Naive thymus-derived CD4-positive, alpha-beta T cell (primary cell): Measurements from ENCODE around the gene IGSF6. TPM values are rescaled to one million over a fixed set of nuclear protein-coding genes. Genes with fewer than 3 reads are reported as not detected.
"Not testable (repeated sequence)": the region's sequence is repeated elsewhere in the genome, so short reads cannot be mapped to it uniquely, and the experiment has no call there.

Experiments
- ATAC-seq: fragments of 150-1000 bp; cut with Tn5 transposase; 2 replicates; pipeline ENCODE4 v1.10.0; 2021; ENCODE audit warnings: mild to moderate bottlenecking, moderate library complexity
- CTCF ChIA-PET: fragments of 350-600 bp; sonication (Branson Sonifier 250); formaldehyde crosslinking; loops from one replicate; lab custom pipeline; 2021; ENCODE audit warnings: antibody characterized with exemption; lab: Charles Lee
- POLR2A ChIA-PET: fragments of 350-600 bp; sonication (Branson Sonifier 250); formaldehyde crosslinking; loops from one replicate; lab custom pipeline; 2021; ENCODE audit warnings: antibody characterized with exemption, inconsistent platforms; lab: Charles Lee
- DNase-seq, 9 donors: peaks; one replicate each; pipeline versions ENCODE4 v3.0.0 to v3.0.0-alpha.2; 2020 to 2022; ENCODE audit warnings: mixed read lengths in 1 of 9
- H3K27ac ChIP-seq: one replicate; pipeline ENCODE4 v1.7.0; 2013; ENCODE audit warnings: mild to moderate bottlenecking, low read depth, low read length, moderate library complexity
- H3K27me3 ChIP-seq, 2 donors: one replicate each; pipeline ENCODE4 v1.7.0; 2013; ENCODE audit warnings: low read length in 2 of 2, mild to moderate bottlenecking in 2 of 2, moderate library complexity in 2 of 2; ENCODE audit not compliant: control insufficient read depth in 2 of 2, insufficient read depth in 2 of 2
- H3K36me3 ChIP-seq, 3 experiments: 1 replicate in 2 of 3; 2 replicates in 1 of 3; pipeline ENCODE4 v1.7.0; 2013; ENCODE audit warnings: low read length in 3 of 3, mild to moderate bottlenecking in 3 of 3, moderate library complexity in 1 of 3; ENCODE audit not compliant: insufficient read depth in 3 of 3, control insufficient read depth in 2 of 3
- H3K4me1 ChIP-seq, 2 donors: one replicate each; pipeline ENCODE4 v1.7.0; 2013; ENCODE audit warnings: low read length in 2 of 2, mild to moderate bottlenecking in 2 of 2, moderate library complexity in 1 of 2; ENCODE audit not compliant: control insufficient read depth in 2 of 2, insufficient read depth in 2 of 2
- H3K4me3 ChIP-seq: 2 replicates; pipeline ENCODE4 v1.7.0; 2013; ENCODE audit warnings: mild to moderate bottlenecking, low read length
- H3K9me3 ChIP-seq, 3 experiments: 1 replicate in 2 of 3; 2 replicates in 1 of 3; pipeline ENCODE4 v1.7.0; 2013; ENCODE audit warnings: low read length in 3 of 3; ENCODE audit not compliant: control insufficient read depth in 2 of 3
- H3K27ac Mint-ChIP-seq, 9 donors: one replicate each; pipeline ENCODE4 v1.8.0; 2020 to 2022; ENCODE audit warnings: mixed read lengths in 9 of 9, mild to moderate bottlenecking in 8 of 9, moderate library complexity in 5 of 9, inconsistent platforms in 2 of 9
- H3K27me3 Mint-ChIP-seq, 5 donors: one replicate each; pipeline ENCODE4 v1.8.0; 2021 to 2022; ENCODE audit warnings: mixed read lengths in 5 of 5, mild to moderate bottlenecking in 1 of 5
- H3K36me3 Mint-ChIP-seq, 5 donors: one replicate each; pipeline ENCODE4 v1.8.0; 2020 to 2022; ENCODE audit warnings: mixed read lengths in 5 of 5, mild to moderate bottlenecking in 3 of 5, inconsistent platforms in 1 of 5
- H3K4me1 Mint-ChIP-seq, 7 donors: one replicate each; pipeline ENCODE4 v1.8.0; 2020 to 2022; ENCODE audit warnings: mixed read lengths in 7 of 7, mild to moderate bottlenecking in 3 of 7, inconsistent platforms in 1 of 7
- H3K4me3 Mint-ChIP-seq, 10 donors: one replicate each; pipeline ENCODE4 v1.8.0; 2020 to 2022; ENCODE audit warnings: mild to moderate bottlenecking in 10 of 10, mixed read lengths in 10 of 10, moderate library complexity in 6 of 10, inconsistent platforms in 2 of 10
- H3K9me3 Mint-ChIP-seq, 11 donors: one replicate each; pipeline ENCODE4 v1.8.0; 2020 to 2022; ENCODE audit warnings: mixed read lengths in 11 of 11, mild to moderate bottlenecking in 4 of 11, inconsistent platforms in 1 of 11, moderate library complexity in 1 of 11
- intact Hi-C, 2 donors: fragments of 100-400 bp; cut with micrococcal nuclease; formaldehyde crosslinking; loops; one replicate each; pipeline ENCODE4 v1.15.1; 2023
- polyA plus RNA-seq, 2 donors: library from polyadenylated mRNA; unstranded; fragments of 300-500 nt; fragmentation: Illumina TruSeq; gene quantifications; one replicate each; pipeline ENCODE4 v1.2.3, GENCODE V29; 2021
- total RNA-seq, 6 experiments: library from RNA in 5 of 6; stranded (reverse) in 5 of 6; gene quantifications; 1 replicate in 5 of 6; 2 replicates in 1 of 6; pipeline ENCODE4 v1.2.3 and lab custom pipeline; 2021 to 2026

IGSF6 gene, protein sequence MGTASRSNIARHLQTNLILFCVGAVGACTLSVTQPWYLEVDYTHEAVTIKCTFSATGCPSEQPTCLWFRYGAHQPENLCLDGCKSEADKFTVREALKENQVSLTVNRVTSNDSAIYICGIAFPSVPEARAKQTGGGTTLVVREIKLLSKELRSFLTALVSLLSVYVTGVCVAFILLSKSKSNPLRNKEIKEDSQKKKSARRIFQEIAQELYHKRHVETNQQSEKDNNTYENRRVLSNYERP
- total RNA-seq (10 to 100 TPM in 1 of 5 experiments, 1 to 10 TPM in 3, under 1 TPM in 1; 0.94 to 25.7 (median 2.7) TPM), polyA plus RNA-seq (under 1 TPM; 0.33 to 0.41 TPM), total RNA-seq (lab: John Stamatoyannopoulos, UW) (not detected)

DNA sequence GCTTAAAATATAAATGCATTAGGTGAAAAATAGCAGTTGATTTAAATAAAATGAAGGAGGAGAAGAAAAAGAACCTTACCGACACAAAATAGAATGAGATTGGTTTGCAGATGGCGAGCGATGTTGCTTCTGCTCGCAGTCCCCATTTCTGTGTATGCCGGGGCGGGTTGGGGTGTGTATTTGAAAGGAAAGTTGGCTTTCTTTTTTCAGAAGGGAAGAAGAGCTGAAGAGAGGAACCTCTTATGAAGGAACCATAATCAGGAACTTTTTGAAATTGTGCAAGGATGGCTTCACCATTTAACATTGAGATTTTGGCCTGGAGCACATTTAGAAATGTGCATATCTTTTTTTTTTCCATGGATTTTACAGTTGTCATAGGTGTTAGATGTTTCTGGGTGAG, at the start of gene IGSF6:
Gene IGSF6, minus strand, starts transcription at position 156 of the 400 bp plus-strand sequence. Its CDS starts 10 bp downstream, at position 146.
- ATAC-seq, result peak; percentile 34
- no peaks in the 10 kb centered on the region for H3K9me3 Mint-ChIP-seq
- POLR2A ChIA-PET, result interaction anchor here (0.9 kb wide), 1 partner anchor 85 kb away, joined by 3 read pairs; no protein-coding TSS in a partner anchor
- Histone ChIP-seq H3K4me1 (peaks cover 19 to 29% of the 10 kb centered on the region in 2 donors), H3K4me3 (no peak within 1 kb of the TSS), H3K27me3 (no peaks in the 10 kb centered on the region), H3K9me3 (no peaks in the 10 kb centered on the region), H3K27ac (no peak within 1 kb of the TSS), H3K36me3 (peaks cover 0 to 15% (median 6%) of the 10 kb centered on the region in 3 experiments)
- peak within 1 kb of the TSS in 3 of 9 donors; percentile 25 to 42 (median 33) for H3K27ac Mint-ChIP-seq
- CTCF ChIA-PET, result no interaction called here
- DNase-seq, result no peak
- peaks cover 12 to 51% (median 36%) of the 10 kb centered on the region in 7 donors for H3K4me1 Mint-ChIP-seq
- intact Hi-C loops, result no loop called here
- no peak within 1 kb of the TSS for H3K4me3 Mint-ChIP-seq
- no peaks in the 10 kb centered on the region for H3K27me3 Mint-ChIP-seq
- H3K36me3 Mint-ChIP-seq, result peaks cover 0 to 9% (median 3%) of the 10 kb centered on the region in 5 donors

DNA sequence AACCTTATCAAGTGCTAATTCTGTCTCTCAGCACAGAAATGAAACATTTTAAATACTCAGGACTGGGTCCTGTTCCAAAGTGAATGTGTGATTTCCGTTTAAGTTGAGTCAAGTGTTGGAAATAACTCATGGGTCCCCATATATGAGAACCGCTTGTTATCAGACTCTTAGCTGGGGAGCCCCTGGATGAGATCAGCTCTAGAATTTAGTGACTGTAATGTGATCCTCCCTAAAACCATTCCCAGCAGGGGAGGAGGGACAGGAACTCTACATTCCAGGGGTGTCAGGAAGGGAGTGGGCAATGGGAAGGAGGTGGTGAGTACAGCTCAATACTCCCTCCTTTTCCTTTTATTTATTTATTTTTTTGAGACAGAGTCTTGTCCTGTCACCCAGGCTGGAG, 48.9 kb upstream of the IGSF6 start:
- Histone ChIP-seq H3K4me1 (no peaks in the 10 kb centered on the region), H3K9me3 (no peaks in the 10 kb centered on the region), H3K27ac (no peak overlapping the region), H3K4me3 (no peak overlapping the region), H3K27me3 (no peaks in the 10 kb centered on the region), H3K36me3 (no peaks in the 10 kb centered on the region)
- DNase-seq (no peak), ATAC-seq (no peak)
- intact Hi-C loops, result no loop called here
- Mint-ChIP-seq H3K4me1 (no peaks in the 10 kb centered on the region), H3K36me3 (no peaks in the 10 kb centered on the region), H3K4me3 (no peak overlapping the region), H3K27me3 (peaks cover 0 to 6% (median 0%) of the 10 kb centered on the region in 5 donors), H3K27ac (no peak overlapping the region), H3K9me3 (no peaks in the 10 kb centered on the region)
- CTCF ChIA-PET, result interaction anchor here (0.6 to 0.9 kb wide), 2 partner anchors 13 to 44 kb away, joined by 3 to 4 read pairs; no protein-coding TSS in a partner anchor
- POLR2A ChIA-PET, result no interaction called here

DNA sequence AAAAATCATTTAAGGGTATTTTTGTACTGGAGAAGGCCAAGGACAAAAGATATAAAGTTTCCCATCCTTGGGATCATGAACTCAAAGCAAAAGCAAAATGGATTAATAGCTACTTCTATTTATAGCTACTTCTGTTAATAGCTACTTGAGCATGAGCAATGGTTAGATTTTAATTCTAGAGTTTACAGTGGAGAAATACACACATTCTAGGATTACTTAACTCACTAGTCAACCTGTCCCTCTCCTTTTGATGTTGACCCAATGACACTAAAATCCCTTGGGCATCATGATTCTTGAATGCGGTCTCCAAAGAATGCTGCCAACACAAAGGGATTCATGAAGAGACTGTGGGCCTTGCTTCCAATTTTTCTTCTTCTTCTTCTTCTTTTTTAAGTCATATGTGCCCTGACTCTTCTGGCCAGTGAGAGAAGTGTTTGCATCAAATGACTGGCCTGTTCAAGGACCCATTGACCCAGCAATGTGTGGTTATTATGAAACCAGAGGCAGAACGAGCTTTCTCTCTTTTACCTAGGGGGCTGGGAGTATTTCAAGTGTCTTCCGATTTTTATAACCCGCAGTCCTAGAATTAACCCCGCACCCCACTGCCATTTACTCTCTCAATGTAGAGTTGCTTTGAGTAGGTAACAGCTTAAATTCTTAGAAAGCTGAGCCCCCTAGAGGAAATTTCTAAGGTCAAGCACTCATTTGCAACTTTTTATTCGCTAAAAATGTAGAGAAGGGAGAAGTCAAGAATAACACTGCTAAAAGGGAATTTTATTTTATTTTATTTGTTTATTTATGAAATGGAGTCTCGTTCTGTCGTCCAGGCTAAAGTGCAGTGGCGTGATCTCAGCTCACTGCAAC, 46.0 kb upstream of the IGSF6 start:
- no peaks in the 10 kb centered on the region for H3K9me3 ChIP-seq
- no peak overlapping the region for H3K27ac ChIP-seq
- DNase-seq, result no peak
- Mint-ChIP-seq H3K27me3 (peaks cover 0 to 7% (median 0%) of the 10 kb centered on the region in 5 donors), H3K4me3 (no peak overlapping the region), H3K27ac (no peak overlapping the region), H3K4me1 (no peaks in the 10 kb centered on the region), H3K36me3 (no peaks in the 10 kb centered on the region), H3K9me3 (peaks cover 0 to under 1% (median 0%) of the 10 kb centered on the region in 11 donors)
- H3K27me3 ChIP-seq, result no peaks in the 10 kb centered on the region
- ATAC-seq, result no peak
- ChIA-PET CTCF (interaction anchor here (0.7 to 1.0 kb wide), 2 partner anchors 17 to 41 kb away, joined by 3 read pairs; no protein-coding TSS in a partner anchor), POLR2A (no interaction called here)
- intact Hi-C loops, result loop anchor here in 1 of 2 donors (2.0 kb wide), 1 partner anchor 42 kb away; no protein-coding TSS in a partner anchor
- no peak overlapping the region for H3K4me3 ChIP-seq
- no peaks in the 10 kb centered on the region for H3K4me1 ChIP-seq
- no peaks in the 10 kb centered on the region for H3K36me3 ChIP-seq

DNA sequence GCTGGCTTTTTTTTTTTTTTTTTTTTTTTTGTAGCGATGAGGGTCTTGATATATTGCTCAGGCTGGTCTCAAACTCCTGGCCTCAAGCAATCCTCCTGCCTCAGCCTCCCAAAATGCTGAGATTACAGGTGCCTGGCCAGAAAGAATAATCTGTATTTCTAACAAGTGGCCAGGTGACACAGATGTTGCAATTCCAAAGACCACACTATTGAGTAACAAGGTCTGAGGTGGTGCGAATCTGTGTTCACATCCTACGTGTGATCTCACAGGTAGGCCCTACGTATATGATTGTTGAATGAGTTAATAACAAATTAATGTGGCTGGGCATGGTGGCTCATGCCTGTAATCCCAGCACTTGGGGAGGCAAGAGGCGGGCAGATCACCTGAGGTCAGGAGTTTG, 44.6 kb upstream of the IGSF6 start:
- H3K27me3 ChIP-seq, result no peaks in the 10 kb centered on the region
- H3K27me3 Mint-ChIP-seq, result peaks cover 0 to 4% (median 0%) of the 10 kb centered on the region in 5 donors
- ATAC-seq (no peak), DNase-seq (no peak)
- ChIA-PET POLR2A (no interaction called here), CTCF (no interaction called here)
- no peak overlapping the region for H3K4me3 ChIP-seq
- no peaks in the 10 kb centered on the region for H3K9me3 ChIP-seq
- no peaks in the 10 kb centered on the region for H3K4me1 ChIP-seq
- H3K9me3 Mint-ChIP-seq, result peaks cover 0 to 2% (median 0%) of the 10 kb centered on the region in 11 donors
- H3K27ac Mint-ChIP-seq, result no peak overlapping the region
- H3K4me3 Mint-ChIP-seq, result no peak overlapping the region
- intact Hi-C loops, result no loop called here
- H3K36me3 Mint-ChIP-seq, result no peaks in the 10 kb centered on the region
- H3K36me3 ChIP-seq, result no peaks in the 10 kb centered on the region
- no peaks in the 10 kb centered on the region for H3K4me1 Mint-ChIP-seq
- H3K27ac ChIP-seq, result no peak overlapping the region

DNA sequence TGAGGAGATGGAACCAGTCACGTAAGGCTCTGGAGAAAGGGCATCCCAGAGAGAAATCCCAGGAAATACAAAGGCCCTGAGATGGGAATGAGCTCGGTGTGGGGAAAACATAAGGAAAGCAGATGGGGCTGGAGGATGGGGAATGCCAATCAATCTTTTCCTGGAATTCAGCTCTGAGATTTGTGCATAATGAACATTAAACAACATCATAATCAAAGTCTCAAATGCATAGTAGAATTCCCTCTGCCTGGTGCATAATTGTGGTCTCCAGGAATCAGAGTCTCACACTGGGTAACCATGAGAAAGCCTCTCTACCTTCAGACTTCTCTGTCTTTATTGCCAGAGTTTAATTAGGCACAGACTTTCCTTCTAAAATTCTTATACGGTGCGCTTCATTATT, 42.2 kb upstream of the IGSF6 start:
- no peaks in the 10 kb centered on the region for H3K36me3 Mint-ChIP-seq
- no peaks in the 10 kb centered on the region for H3K4me1 Mint-ChIP-seq
- H3K4me3 Mint-ChIP-seq, result no peak overlapping the region
- CTCF ChIA-PET, result interaction anchor here (0.6 kb wide), 1 partner anchor 37 kb away, joined by 3 read pairs; no protein-coding TSS in a partner anchor
- no peaks in the 10 kb centered on the region for H3K9me3 ChIP-seq
- no peak overlapping the region for H3K27ac ChIP-seq
- no peak overlapping the region for H3K27ac Mint-ChIP-seq
- no peaks in the 10 kb centered on the region for H3K4me1 ChIP-seq
- DNase-seq, result no peak
- H3K4me3 ChIP-seq, result no peak overlapping the region
- POLR2A ChIA-PET, result no interaction called here
- H3K27me3 Mint-ChIP-seq, result peaks cover 0 to 7% (median 0%) of the 10 kb centered on the region in 5 donors
- intact Hi-C loops, result no loop called here
- H3K36me3 ChIP-seq, result no peaks in the 10 kb centered on the region
- ATAC-seq, result no peak
- H3K9me3 Mint-ChIP-seq, result peaks cover 0 to 3% (median 0%) of the 10 kb centered on the region in 11 donors
- no peaks in the 10 kb centered on the region for H3K27me3 ChIP-seq

DNA sequence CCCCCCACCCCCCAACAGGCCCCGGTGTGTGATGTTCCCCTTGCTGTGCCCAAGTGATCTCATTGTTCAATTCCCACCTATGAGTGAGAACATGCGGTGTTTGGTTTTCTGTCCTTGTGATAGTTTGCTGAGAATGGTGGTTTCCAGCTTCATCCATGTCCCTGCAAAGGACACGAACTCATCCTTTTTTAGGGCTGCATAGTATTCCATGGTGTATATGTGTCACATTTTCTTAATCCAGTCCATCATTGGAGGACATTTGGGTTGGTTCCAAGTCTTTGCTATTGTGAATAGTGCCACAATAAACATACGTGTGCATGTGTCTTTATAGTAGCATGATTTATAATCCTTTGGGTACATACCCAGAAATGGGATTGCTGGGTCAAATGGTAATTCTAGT, 38.6 kb upstream of the IGSF6 start:
- H3K4me3 Mint-ChIP-seq, H3K36me3 ChIP-seq, H3K27ac Mint-ChIP-seq, H3K4me1 Mint-ChIP-seq, H3K36me3 Mint-ChIP-seq, H3K4me3 ChIP-seq, ATAC-seq, DNase-seq, H3K27ac ChIP-seq, intact Hi-C loops, H3K27me3 ChIP-seq, H3K9me3 Mint-ChIP-seq, CTCF ChIA-PET, H3K27me3 Mint-ChIP-seq, H3K4me1 ChIP-seq, H3K9me3 ChIP-seq: not testable (repeated sequence)
- POLR2A ChIA-PET, result interaction anchor here (0.7 kb wide), 1 partner anchor 30 kb away, joined by 3 read pairs; no protein-coding TSS in a partner anchor
